HCT116 (cell line): ENCODE measurements around the gene GANAB. TPM values are rescaled to one million over a fixed set of nuclear protein-coding genes. Genes with fewer than 3 reads are reported as not detected.

Experiments used
- ATAC-seq: fragments of 200-7000 bp; cut with Tn5 transposase; 2 replicates; pipeline ENCODE4 v1.9.1; 2020; ENCODE audit warnings: mild to moderate bottlenecking, moderate library complexity
- BruUV-seq: library from RNA; stranded (reverse); fragments of 400-500 nt; replicated peaks from 2 replicates; lab custom pipeline; 2021; lab: Mats Ljungman, UMichigan
- CTCF ChIA-PET: fragments of 300-600 bp; sonication (Branson Sonifier 250); formaldehyde crosslinking; loops from one replicate; lab custom pipeline; 2021; ENCODE audit warnings: antibody characterized with exemption; lab: Charles Lee
- POLR2A ChIA-PET: fragments of 300-600, 350-600 bp; sonication (Branson Sonifier 250); formaldehyde crosslinking; loops from one replicate; lab custom pipeline; 2021; ENCODE audit warnings: antibody characterized with exemption; lab: Charles Lee
- RAD21 ChIA-PET, 2 experiments: fragments of 300-600 bp; sonication (Branson Sonifier 250); formaldehyde crosslinking; loops; one replicate each; lab custom pipeline; 2023; ENCODE audit warnings: low total read pairs in 2 of 2; ENCODE audit not compliant: uncharacterized antibody in 2 of 2, unreplicated experiment in 2 of 2, low non-redundant PET in 1 of 2; lab: Charles Lee
- DNase-seq: peaks from one replicate; pipeline ENCODE4 v3.0.0-alpha.2; 2010; ENCODE audit warnings: low read depth, low spot score
- H2AFZ ChIP-seq: fragments of 200-600 bp; shearing (Covaris generic), sonication (generic); 2 replicates; pipeline ENCODE4 v1.6.1; 2017; ENCODE audit warnings: low read depth, mixed run types, mixed read lengths, antibody characterized with exemption, low read length; ENCODE audit not compliant: poor library complexity, severe bottlenecking
- H3K27ac ChIP-seq: 2 replicates; pipeline ENCODE4 v1.5.1; 2012; ENCODE audit warnings: low read depth, low read length
- H3K27me3 ChIP-seq: fragments of 200-600 bp; sonication (generic); 2 replicates; pipeline ENCODE4 v1.6.1; 2016; ENCODE audit warnings: mixed run types, low read length, mixed read lengths; ENCODE audit not compliant: insufficient read depth
- H3K36me3 ChIP-seq, 2 experiments: fragments of 200-500 bp in 1 of 2; fragments of 200-600 bp in 1 of 2; sonication (Bioruptor generic) in 1 of 2; sonication (generic) in 1 of 2; 2 replicates each; pipeline versions ENCODE4 v1.5.1 to v1.6.1; 2014 to 2016; ENCODE audit warnings: low read length in 2 of 2, inconsistent platforms in 1 of 2, mixed read lengths in 1 of 2, mixed run types in 1 of 2; ENCODE audit not compliant: insufficient read depth in 2 of 2, control insufficient read depth in 1 of 2
- H3K4me1 ChIP-seq, 2 experiments: fragments of 200-600 bp in 1 of 2; sonication (generic) in 1 of 2; 2 replicates each; pipeline versions ENCODE4 v1.5.1 to v1.6.1; 2012 to 2017; ENCODE audit warnings: low read length in 2 of 2, inconsistent platforms in 1 of 2, mild to moderate bottlenecking in 1 of 2, mixed read lengths in 1 of 2, mixed run types in 1 of 2, moderate library complexity in 1 of 2; ENCODE audit not compliant: insufficient read depth in 2 of 2, control insufficient read depth in 1 of 2
- H3K4me2 ChIP-seq: fragments of 200-600 bp; sonication (generic); 2 replicates; pipeline ENCODE4 v1.6.1; 2017; ENCODE audit warnings: mixed run types, low read length, mixed read lengths
- H3K4me3 ChIP-seq, 2 experiments: fragments of 200-600 bp in 1 of 2; sonication (generic) in 1 of 2; replicated peaks in 1 of 2; 2 replicates each; pipeline ENCODE4 v1.5.1; 2011 to 2016; ENCODE audit warnings: low read length in 2 of 2, control low read depth in 1 of 2, low read depth in 1 of 2, mild to moderate bottlenecking in 1 of 2, mixed read lengths in 1 of 2, mixed run types in 1 of 2
- H3K79me2 ChIP-seq: fragments of 200-600 bp; sonication (generic); 2 replicates; pipeline ENCODE4 v1.6.1; 2017; ENCODE audit warnings: mild to moderate bottlenecking, mixed run types, low read length, moderate library complexity, mixed read lengths; ENCODE audit not compliant: insufficient read depth
- H3K9ac ChIP-seq: fragments of 200-600 bp; sonication (generic); 2 replicates; pipeline ENCODE4 v1.6.1; 2016; ENCODE audit warnings: low read length, mixed read lengths
- H3K9me2 ChIP-seq: fragments of 200-600 bp; sonication (generic), shearing (Covaris generic); 2 replicates; pipeline ENCODE4 v1.6.1; 2017; ENCODE audit warnings: mixed run types, mild to moderate bottlenecking, moderate library complexity; ENCODE audit not compliant: insufficient read depth
- H3K9me3 ChIP-seq, 2 experiments: fragments of 200-500 bp in 1 of 2; fragments of 200-600 bp in 1 of 2; sonication (Bioruptor generic) in 1 of 2; sonication (generic) in 1 of 2; 2 replicates each; pipeline ENCODE4 v1.6.1; 2014 to 2017; ENCODE audit warnings: low read length in 2 of 2, mixed read lengths in 2 of 2, inconsistent platforms in 1 of 2, low read depth in 1 of 2, mild to moderate bottlenecking in 1 of 2, mixed run types in 1 of 2, moderate library complexity in 1 of 2; ENCODE audit not compliant: control insufficient read depth in 1 of 2, insufficient read depth in 1 of 2
- H4K20me1 ChIP-seq: fragments of 200-600 bp; sonication (generic), shearing (Covaris generic); 2 replicates; pipeline ENCODE4 v1.6.1; 2017; ENCODE audit warnings: mixed run types, mild to moderate bottlenecking, moderate library complexity; ENCODE audit not compliant: insufficient read depth
- ATF3 ChIP-seq: IDR thresholded peaks from 2 replicates; pipeline ENCODE4 v1.6.1; 2012
- CEBPB ChIP-seq: IDR thresholded peaks from 2 replicates; pipeline ENCODE4 v1.6.1; 2012; ENCODE audit warnings: low read depth
- CTCF ChIP-seq, 3 experiments: fragments of 200-600 bp in 1 of 3; sonication (generic) in 1 of 3; IDR thresholded peaks in 2 of 3; conservative IDR thresholded peaks in 1 of 3; 2 replicates each; pipeline ENCODE4 v1.5.1; 2012 to 2017; ENCODE audit warnings: low read depth in 2 of 3, low read length in 2 of 3, antibody characterized with exemption in 1 of 3, borderline replicate concordance in 1 of 3, control low read depth in 1 of 3, mild to moderate bottlenecking in 1 of 3, mixed read lengths in 1 of 3, mixed run types in 1 of 3, moderate library complexity in 1 of 3; ENCODE audit not compliant: insufficient read depth in 1 of 3
- EGR1 ChIP-seq: IDR thresholded peaks from 2 replicates; pipeline ENCODE4 v1.6.1; 2012; ENCODE audit warnings: low read depth
- ELF1 ChIP-seq: IDR thresholded peaks from 2 replicates; pipeline ENCODE4 v1.6.1; 2012; ENCODE audit warnings: low read depth, borderline replicate concordance
- EZH2 ChIP-seq: fragments of 200-600 bp; sonication (generic); IDR thresholded peaks from 2 replicates; pipeline ENCODE4 v1.6.1; 2017; ENCODE audit warnings: antibody characterized with exemption, mixed run types
- EZH2phosphoT487 ChIP-seq: fragments of 200-600 bp; IDR thresholded peaks from 2 replicates; pipeline ENCODE4 v1.6.1; 2018; ENCODE audit warnings: antibody characterized with exemption, borderline replicate concordance
- JUND ChIP-seq: IDR thresholded peaks from 2 replicates; pipeline ENCODE4 v1.6.1; 2012
- MAX ChIP-seq: IDR thresholded peaks from 2 replicates; pipeline ENCODE4 v1.6.1; 2012
- POLR2A ChIP-seq: IDR thresholded peaks from 2 replicates; pipeline ENCODE4 v1.7.0; 2011; ENCODE audit warnings: borderline replicate concordance; ENCODE audit not compliant: insufficient read depth, insufficient read length; ENCODE audit errors: extremely low read depth
- POLR2AphosphoS5 ChIP-seq: IDR thresholded peaks from 2 replicates; pipeline ENCODE4 v1.6.1; 2011; ENCODE audit warnings: mild to moderate bottlenecking, low read depth, low read length, moderate library complexity
- RAD21 ChIP-seq: IDR thresholded peaks from 2 replicates; pipeline ENCODE4 v1.6.1; 2012; ENCODE audit warnings: low read depth, mild to moderate bottlenecking
- SIN3A ChIP-seq: IDR thresholded peaks from 2 replicates; pipeline ENCODE4 v1.6.1; 2012; ENCODE audit warnings: low read depth
- SRF ChIP-seq: IDR thresholded peaks from 2 replicates; pipeline ENCODE4 v1.6.1; 2012; ENCODE audit warnings: low read depth
- ZBTB33 ChIP-seq: IDR thresholded peaks from 2 replicates; pipeline ENCODE4 v1.6.1; 2011; ENCODE audit warnings: mild to moderate bottlenecking, low read length, moderate library complexity; ENCODE audit not compliant: insufficient replicate concordance; ENCODE audit errors: extremely low read depth
- ZFX ChIP-seq: fragments of 450-650 bp; IDR thresholded peaks from 2 replicates; pipeline ENCODE4 v1.6.1; 2017
- ZNF274 ChIP-seq: fragments of 200-500 bp; sonication (Bioruptor generic); IDR thresholded peaks from 2 replicates; pipeline ENCODE4 v1.6.1; 2014; ENCODE audit warnings: mild to moderate bottlenecking, low read depth, low read length, inconsistent platforms
- intact Hi-C: fragments of 100-400 bp; cut with micrococcal nuclease; formaldehyde crosslinking; loops from 2 replicates; pipeline ENCODE4 v1.10.0; 2022
- total RNA-seq: library from RNA; stranded (reverse); gene quantifications from one replicate; pipeline ENCODE4 v1.2.1, GENCODE V29; 2021; ENCODE audit not compliant: unreplicated experiment

GANAB gene
- total RNA-seq, 1 experiment from 2014 or later = 410 TPM

GRCh38 chr11:62610814-62611704 is 35.4 kb downstream of the GANAB start:
- H3K9me2 ChIP-seq = no peaks in the 10 kb centered on the region
- no peak for ATAC-seq
- TF ChIP-seq RAD21 (no peak), EZH2 (no peak), SIN3A (no peak), EGR1 (no peak), CTCF (IDR thresholded peaks at IDR 0.05 in 2 of 3, conservative IDR thresholded peaks at IDR 0.05 in 1 of 3; ENCODE audit: borderline replicate concordance in 1 of 3, insufficient read depth in 1 of 3, low read depth in 2 of 3, low read length in 2 of 3) (no peak), CEBPB (no peak), MAX (no peak), ATF3 (no peak), ZBTB33 (no peak), SRF (no peak), ZFX (no peak), POLR2AphosphoS5 (no peak), POLR2A (no peak), ELF1 (no peak), JUND (no peak), EZH2phosphoT487 (no peak), ZNF274 (no peak)
- H2AFZ ChIP-seq = no peak overlapping the region
- H3K9ac ChIP-seq = peak overlapping the region; percentile 93
- H3K79me2 ChIP-seq = peaks cover 13% of the 10 kb centered on the region
- DNase-seq = no peak
- H3K4me2 ChIP-seq = peak overlapping the region; percentile 87
- peak overlapping the region; percentile 87 to 94 for H3K4me3 ChIP-seq
- H3K27me3 ChIP-seq = no peaks in the 10 kb centered on the region
- H3K27ac ChIP-seq = peak overlapping the region; percentile 83
- no peaks in the 10 kb centered on the region for H3K9me3 ChIP-seq
- intact Hi-C loops = loop anchor here (5.0 kb wide), 1 partner anchor 36 kb away; the partner anchor contains the start of gene GANAB
- BruUV-seq = no TSS peak
- H3K4me1 ChIP-seq = peaks cover 28 to 45% of the 10 kb centered on the region in 2 experiments
- H3K36me3 ChIP-seq = peaks cover 0 to 5% of the 10 kb centered on the region in 2 experiments; a peak in 1 of 4 replicates
- RAD21 ChIA-PET = interaction anchor here (1.0 to 1.4 kb wide), 2 partner anchors 20 to 187 kb away, joined by 4 to 5 read pairs; partner anchors contain the start of gene TUT1 (in 1 of the 2)
- POLR2A ChIA-PET = interaction anchor here (0.8 to 1.2 kb wide), 4 partner anchors 9 to 230 kb away, joined by 4 to 6 read pairs (median 5); partner anchors contain the start of genes C11orf98, CSKMT, MTA2 and TUT1
- CTCF ChIA-PET = interaction anchor here (1.0 to 2.8 kb wide), 8 partner anchors 10 to 216 kb away, joined by 3 to 16 read pairs (median 5); partner anchors contain the start of genes B3GAT3, HNRNPUL2, MTA2 and TUT1
- no peaks in the 10 kb centered on the region for H4K20me1 ChIP-seq
